Colonic mucosa (tissue), 4 donors: ENCODE measurements around the gene SRXN1. TPM values are rescaled to one million over a fixed set of nuclear protein-coding genes. Genes with fewer than 3 reads are reported as not detected.

Experiments
- DNase-seq: peaks from one replicate; pipeline ENCODE4 v3.0.0-alpha.2; 2020
- H3K27ac ChIP-seq: fragments of 200-600 bp; one replicate; pipeline ENCODE4 v1.8.0; 2021
- H3K27me3 ChIP-seq: fragments of 200-600 bp; one replicate; pipeline ENCODE4 v1.8.0; 2021
- H3K36me3 ChIP-seq: fragments of 200-600 bp; one replicate; pipeline ENCODE4 v1.8.0; 2021
- H3K4me1 ChIP-seq: fragments of 200-600 bp; one replicate; pipeline ENCODE4 v1.8.0; 2021; ENCODE audit warnings: mild to moderate bottlenecking
- H3K4me3 ChIP-seq: fragments of 200-600 bp; one replicate; pipeline ENCODE4 v1.8.0; 2021
- H3K9ac ChIP-seq, 2 donors: one replicate each; pipeline ENCODE4 v1.7.0; 2013; ENCODE audit warnings: control low read depth in 2 of 2, low read depth in 2 of 2, low read length in 2 of 2
- H3K9me3 ChIP-seq: fragments of 200-600 bp; one replicate; pipeline ENCODE4 v1.8.0; 2021
- intact Hi-C: fragments of 100-400 bp; cut with DNase I; formaldehyde crosslinking; loops from one replicate; pipeline ENCODE4 v1.14.1; 2022
- total RNA-seq, 2 donors: library from RNA; stranded (reverse); fragmentation: NEBNext Ultra II Directional in 1 of 2; extraction: Animal tissue kit (Norgen Biotek cat#: 25700) in 1 of 2; gene quantifications; one replicate each; pipeline ENCODE4 v1.2.1, GENCODE V29; 2021
- TF ChIP-seq, protein P1 (sequence below): fragments of 200-600 bp; IDR thresholded peaks from one replicate; pipeline ENCODE4 v1.8.0; 2022; ENCODE audit warnings: antibody characterized with exemption, mild to moderate bottlenecking
- donor health status: healthy.
- donor health status: DM: no; HTN: no; CAD: no.
- donor health status: DM: no; HTN: no; CAD: no.

SRXN1 gene
- total RNA-seq, 2 donors from 2014 or later = 20.8 to 25.3 TPM

DNA sequence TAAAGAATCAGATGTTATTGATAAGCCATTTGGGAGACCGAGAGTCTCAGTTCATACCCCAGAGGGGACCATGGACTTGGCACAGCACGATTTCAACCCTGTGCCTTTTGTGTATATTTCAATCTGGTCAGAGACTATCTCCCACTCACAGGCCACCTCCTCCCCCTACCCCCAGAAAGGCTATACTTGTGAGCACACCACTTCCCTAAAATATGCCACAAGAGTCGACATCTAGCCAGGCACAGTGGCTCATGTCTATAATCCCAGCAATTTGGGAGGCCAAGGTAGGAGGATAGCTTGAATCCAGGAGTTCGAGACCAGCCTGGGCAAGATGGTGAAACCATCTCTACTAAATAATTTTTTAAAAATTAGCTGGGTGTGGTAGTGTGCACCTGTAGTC, 29.3 kb downstream of the SRXN1 start:
- Histone ChIP-seq H3K36me3 (no peaks in the 10 kb centered on the region), H3K27ac (no peak overlapping the region), H3K9me3 (no peaks in the 10 kb centered on the region), H3K4me1 (no peaks in the 10 kb centered on the region), H3K27me3 (no peaks in the 10 kb centered on the region), H3K4me3 (no peak overlapping the region), H3K9ac (no peak overlapping the region)
- TF ChIP-seq, protein P1, sequence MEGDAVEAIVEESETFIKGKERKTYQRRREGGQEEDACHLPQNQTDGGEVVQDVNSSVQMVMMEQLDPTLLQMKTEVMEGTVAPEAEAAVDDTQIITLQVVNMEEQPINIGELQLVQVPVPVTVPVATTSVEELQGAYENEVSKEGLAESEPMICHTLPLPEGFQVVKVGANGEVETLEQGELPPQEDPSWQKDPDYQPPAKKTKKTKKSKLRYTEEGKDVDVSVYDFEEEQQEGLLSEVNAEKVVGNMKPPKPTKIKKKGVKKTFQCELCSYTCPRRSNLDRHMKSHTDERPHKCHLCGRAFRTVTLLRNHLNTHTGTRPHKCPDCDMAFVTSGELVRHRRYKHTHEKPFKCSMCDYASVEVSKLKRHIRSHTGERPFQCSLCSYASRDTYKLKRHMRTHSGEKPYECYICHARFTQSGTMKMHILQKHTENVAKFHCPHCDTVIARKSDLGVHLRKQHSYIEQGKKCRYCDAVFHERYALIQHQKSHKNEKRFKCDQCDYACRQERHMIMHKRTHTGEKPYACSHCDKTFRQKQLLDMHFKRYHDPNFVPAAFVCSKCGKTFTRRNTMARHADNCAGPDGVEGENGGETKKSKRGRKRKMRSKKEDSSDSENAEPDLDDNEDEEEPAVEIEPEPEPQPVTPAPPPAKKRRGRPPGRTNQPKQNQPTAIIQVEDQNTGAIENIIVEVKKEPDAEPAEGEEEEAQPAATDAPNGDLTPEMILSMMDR = no peak
- intact Hi-C loops = no loop called here
- no peak for DNase-seq

DNA sequence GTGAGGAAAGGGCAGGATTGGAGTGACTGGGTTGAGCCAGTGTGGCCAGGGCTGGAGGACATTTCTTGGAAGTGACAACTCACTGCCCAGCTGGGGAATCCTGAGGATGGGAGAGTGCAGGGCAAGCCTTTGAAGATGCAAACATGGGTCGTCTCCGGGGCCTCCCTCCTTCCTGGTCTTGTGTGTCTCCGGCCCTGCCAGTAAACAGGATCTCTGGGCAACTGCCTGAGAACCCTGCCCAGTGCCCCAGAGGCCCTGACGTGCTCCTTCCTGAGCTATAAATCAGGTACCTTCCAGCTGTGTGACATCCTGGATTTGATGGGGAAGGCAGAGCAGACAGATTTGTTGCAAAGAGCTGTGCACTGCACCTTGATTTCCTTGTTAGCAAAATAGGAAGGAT, 30.0 kb downstream of the SRXN1 start:
- H3K27me3 ChIP-seq = no peaks in the 10 kb centered on the region
- TF ChIP-seq, protein P1 = no peak
- intact Hi-C loops = no loop called here

DNA sequence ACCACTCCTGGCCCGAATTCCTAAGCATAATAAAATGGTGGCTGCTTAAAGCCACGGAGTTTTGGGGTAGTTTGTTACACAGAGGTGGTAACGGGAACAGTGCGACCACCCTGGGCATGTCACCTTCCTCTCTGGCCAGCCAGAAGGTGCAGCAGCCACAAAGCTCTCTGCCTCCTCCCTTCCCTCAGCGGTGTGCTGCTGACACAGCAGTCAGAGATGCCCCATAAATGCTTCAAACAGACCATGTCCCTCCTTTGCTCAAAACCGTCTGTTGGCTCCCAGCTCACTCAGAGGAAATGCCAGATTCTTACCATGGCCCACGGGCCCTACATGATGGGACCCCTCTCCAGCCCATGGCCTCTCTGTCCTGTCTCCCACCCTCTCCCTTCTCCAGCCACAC, 30.8 kb downstream of the SRXN1 start:
- no peak overlapping the region for H3K27ac ChIP-seq
- no peaks in the 10 kb centered on the region for H3K4me1 ChIP-seq
- intact Hi-C loops = no loop called here
- TF ChIP-seq, protein P1 = no peak
- no peaks in the 10 kb centered on the region for H3K9me3 ChIP-seq
- no peak overlapping the region for H3K4me3 ChIP-seq
- H3K27me3 ChIP-seq = no peaks in the 10 kb centered on the region
- H3K9ac ChIP-seq = no peak overlapping the region
- H3K36me3 ChIP-seq = no peaks in the 10 kb centered on the region
- DNase-seq = no peak

More for the DNA sequence above, 30.0 kb downstream of the SRXN1 start:
- Histone ChIP-seq H3K9ac (no peak overlapping the region), H3K4me3 (no peak overlapping the region), H3K36me3 (no peaks in the 10 kb centered on the region), H3K9me3 (no peaks in the 10 kb centered on the region), H3K4me1 (no peaks in the 10 kb centered on the region), H3K27ac (no peak overlapping the region)
- DNase-seq = no peak

DNA sequence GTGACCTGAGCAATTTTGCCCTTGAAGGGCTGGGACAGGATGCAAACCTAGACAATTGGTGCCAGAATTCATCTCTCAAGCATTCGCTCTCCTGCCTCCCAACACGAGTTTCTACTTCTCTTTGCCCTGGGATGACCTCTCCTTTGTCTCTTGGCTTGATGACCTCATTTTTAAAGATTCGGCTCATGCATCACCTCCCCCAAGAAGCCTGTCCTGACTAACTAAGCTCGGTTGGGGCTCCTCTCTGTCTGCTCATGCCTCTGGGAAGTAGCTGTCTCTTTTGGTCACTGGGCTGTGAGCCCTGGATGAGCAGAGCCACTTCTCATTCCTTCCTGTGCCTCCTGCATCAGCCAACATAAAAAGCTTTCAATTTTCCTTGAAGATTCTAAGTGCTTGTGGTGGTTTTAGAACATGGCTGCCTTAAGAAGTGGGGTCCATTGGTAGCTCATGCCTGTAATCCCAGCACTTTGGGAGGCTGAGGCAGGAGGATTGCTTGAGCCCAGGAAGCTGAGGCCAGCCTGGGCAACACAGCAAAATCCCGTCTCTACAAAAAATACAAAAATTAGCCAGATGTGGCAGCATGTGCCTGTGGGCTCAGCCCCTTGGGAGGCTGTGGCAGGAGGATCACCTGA, 31.8 kb downstream of the SRXN1 start:
- Histone ChIP-seq H3K9me3 (no peaks in the 10 kb centered on the region), H3K9ac (no peak overlapping the region), H3K36me3 (no peaks in the 10 kb centered on the region), H3K4me3 (no peak overlapping the region), H3K27ac (no peak overlapping the region), H3K27me3 (no peaks in the 10 kb centered on the region), H3K4me1 (no peaks in the 10 kb centered on the region)
- TF ChIP-seq, protein P1 = no peak
- intact Hi-C loops = no loop called here
- DNase-seq = no peak

DNA sequence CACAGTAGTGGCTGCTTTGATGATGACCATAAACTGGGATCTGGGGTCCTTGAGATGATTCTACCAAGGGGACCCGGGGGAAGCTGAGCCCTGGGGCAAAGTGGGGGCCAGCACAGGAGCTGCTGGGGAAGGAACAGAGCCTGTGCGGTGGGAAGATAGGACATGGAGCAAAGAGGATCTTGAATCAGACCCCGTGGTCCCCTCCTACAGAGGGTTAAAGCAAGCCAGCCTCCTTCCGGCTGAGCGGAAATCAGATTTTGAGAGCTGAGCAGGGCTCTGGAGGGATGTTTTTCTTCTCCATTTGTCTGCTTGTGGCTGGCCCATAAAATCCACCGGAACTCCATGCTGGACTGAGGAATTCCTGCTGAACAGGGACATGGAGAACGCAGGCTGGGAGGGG, 32.8 kb downstream of the SRXN1 start:
- Histone ChIP-seq H3K4me1 (no peaks in the 10 kb centered on the region), H3K27ac (no peak overlapping the region), H3K9me3 (no peaks in the 10 kb centered on the region), H3K36me3 (no peaks in the 10 kb centered on the region), H3K4me3 (no peak overlapping the region), H3K27me3 (no peaks in the 10 kb centered on the region), H3K9ac (no peak overlapping the region)
- TF ChIP-seq, protein P1 = no peak
- DNase-seq = no peak
- intact Hi-C loops = no loop called here
